RPMI7951 (cell line): ENCODE measurements around the gene TMC4. TPM values are rescaled to one million over a fixed set of nuclear protein-coding genes. Genes with fewer than 3 reads are reported as not detected.
"Not testable (repeated sequence)": the region's sequence is repeated elsewhere in the genome, so short reads cannot be mapped to it uniquely, and the experiment has no call there.

Source experiments
- DNase-seq: peaks from one replicate; pipeline ENCODE4 v3.0.0-alpha.2; 2012; ENCODE audit warnings: low read depth
- total RNA-seq: library from RNA; depleted of rRNA; stranded (reverse); fragments of >200 nt; shearing (Covaris generic); gene quantifications from 2 replicates; pipeline ENCODE4 v1.2.3, GENCODE V29; 2014; rRNA removed

Gene TMC4, protein sequence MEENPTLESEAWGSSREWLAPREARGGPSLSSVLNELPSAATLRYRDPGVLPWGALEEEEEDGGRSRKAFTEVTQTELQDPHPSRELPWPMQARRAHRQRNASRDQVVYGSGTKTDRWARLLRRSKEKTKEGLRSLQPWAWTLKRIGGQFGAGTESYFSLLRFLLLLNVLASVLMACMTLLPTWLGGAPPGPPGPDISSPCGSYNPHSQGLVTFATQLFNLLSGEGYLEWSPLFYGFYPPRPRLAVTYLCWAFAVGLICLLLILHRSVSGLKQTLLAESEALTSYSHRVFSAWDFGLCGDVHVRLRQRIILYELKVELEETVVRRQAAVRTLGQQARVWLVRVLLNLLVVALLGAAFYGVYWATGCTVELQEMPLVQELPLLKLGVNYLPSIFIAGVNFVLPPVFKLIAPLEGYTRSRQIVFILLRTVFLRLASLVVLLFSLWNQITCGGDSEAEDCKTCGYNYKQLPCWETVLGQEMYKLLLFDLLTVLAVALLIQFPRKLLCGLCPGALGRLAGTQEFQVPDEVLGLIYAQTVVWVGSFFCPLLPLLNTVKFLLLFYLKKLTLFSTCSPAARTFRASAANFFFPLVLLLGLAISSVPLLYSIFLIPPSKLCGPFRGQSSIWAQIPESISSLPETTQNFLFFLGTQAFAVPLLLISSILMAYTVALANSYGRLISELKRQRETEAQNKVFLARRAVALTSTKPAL
- 3.8 TPM in 1 of 2 replicates, not detected in the other for total RNA-seq

DNA sequence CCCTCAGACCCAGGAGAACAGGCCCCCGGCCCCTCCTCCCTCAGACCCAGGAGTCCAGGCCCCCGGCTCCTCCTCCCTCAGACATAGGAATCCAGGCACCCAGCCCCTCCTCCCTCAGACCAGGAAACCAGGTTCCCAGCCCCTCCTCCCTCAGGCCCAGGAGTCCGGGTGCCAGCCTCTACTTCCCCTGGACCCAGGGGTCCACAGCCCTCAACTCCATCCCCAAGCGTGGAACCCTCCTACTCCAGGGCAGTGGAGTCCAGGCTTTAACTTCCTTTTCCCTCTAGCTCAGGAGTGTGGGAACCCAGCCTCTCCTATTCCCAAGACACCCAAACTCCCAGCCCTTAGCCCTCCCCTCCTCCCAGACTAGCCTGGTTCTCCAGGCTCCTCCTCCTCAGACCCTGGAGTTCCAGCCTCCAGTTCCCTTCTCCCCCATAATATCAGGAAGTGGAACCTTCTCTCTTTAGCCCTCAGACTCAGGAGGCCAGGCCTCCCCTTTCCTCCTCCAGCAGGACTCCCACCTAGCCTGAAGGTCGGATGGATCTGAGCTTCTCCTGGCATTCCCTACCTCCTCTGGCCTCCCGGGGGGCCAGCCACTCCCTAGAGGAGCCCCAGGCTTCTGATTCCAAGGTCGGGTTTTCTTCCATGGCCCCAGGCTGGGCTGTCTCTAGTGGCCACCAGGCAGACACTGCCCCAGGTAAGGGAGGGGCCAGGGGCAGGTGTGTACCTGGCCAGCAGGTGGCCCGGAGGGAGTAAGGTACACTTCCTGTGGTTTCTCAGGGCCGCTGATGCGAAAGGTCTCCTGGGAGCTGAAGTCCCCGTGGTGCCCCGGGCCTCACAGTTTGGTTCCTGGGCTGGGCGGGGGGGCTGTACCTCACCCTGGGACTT lies at the start of gene TMC4:
TSS of gene TMC4 (minus strand) at position 690 of the 888 bp plus-strand sequence. CDS start at position 647, 43 bp downstream.
- peak; percentile 36 for DNase-seq

DNA sequence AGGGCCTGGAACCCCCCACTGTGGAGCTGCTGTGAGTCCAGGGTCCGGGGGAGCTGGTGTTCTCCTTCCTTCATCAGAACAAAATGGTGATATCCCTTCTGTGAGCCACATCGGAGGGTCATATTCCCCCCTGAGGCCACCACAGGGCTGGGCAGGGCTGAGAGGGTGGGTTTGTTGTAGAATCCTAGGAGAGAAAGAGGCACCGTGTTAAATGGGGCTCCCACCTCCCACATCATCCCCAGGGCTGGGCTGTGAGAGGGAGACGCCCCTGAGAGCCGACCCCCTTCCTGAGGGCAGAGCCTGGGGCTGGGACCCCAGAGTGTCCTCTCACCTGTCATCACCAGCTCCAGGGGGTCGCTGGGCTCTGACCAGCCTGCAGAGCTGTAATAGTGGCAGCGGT lies 49.0 kb upstream of the TMC4 start:
- not testable (repeated sequence) for DNase-seq

GRCh38 chr19:54219702-54220101 lies 46.7 kb upstream of the TMC4 start:
- not testable (repeated sequence) for DNase-seq

- no peak for DNase-seq
These were observed 46.2 kb upstream of the TMC4 start for GRCh38 chr19:54218960-54219661.

GRCh38 chr19:54218259-54218658 lies 45.3 kb upstream of the TMC4 start:
- no peak for DNase-seq

GRCh38 chr19:54217517-54218247 lies 44.7 kb upstream of the TMC4 start:
- not testable (repeated sequence) for DNase-seq

DNA sequence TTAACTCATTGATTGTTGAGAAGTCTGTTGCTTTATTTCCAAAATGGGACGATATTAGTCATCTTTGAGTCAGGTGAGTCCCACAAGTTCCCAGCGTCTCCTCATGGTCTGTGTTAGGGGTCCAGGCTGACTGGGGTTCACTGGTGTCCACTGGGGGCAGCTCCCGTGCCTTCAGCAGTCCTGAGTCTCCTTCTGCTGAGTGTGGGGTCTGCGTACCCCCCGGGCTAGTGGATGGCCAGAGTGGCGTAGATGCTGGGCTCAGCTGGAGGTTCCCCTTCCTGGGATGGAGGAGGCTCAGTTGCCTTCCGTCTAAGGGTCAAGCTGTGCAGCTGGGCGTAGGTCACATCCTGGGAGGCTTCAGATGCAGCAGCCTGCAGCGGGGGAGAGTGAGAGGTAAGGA lies 43.9 kb upstream of the TMC4 start:
- no peak for DNase-seq

- not testable (repeated sequence) for DNase-seq
These were observed 41.8 kb upstream of the TMC4 start for GRCh38 chr19:54214734-54215133.

GRCh38 chr19:54214217-54214616 lies 41.3 kb upstream of the TMC4 start:
- DNase-seq: not testable (repeated sequence)

DNA sequence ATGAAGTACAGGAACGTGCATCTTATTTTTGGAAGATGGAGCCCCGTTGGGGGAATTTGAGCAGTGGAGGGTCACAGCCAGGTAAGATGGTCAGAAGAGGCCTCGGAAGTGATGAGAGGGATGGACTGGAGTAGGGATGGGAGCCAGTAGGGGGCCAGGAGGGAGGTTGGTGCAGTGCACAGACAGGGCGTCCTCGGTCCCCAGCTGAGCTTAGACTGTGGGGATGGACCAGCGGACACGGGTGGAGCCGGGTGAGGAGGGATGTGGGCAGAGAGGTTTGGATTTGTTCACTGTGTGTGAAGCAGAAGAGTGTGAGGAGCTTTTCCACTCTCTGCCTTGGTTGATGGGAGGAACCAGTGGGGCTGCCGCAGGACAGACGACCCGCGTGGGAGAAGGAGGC lies 38.3 kb upstream of the TMC4 start:
- no peak for DNase-seq

GRCh38 chr19:54209811-54210494 lies 37.0 kb upstream of the TMC4 start:
- peak; percentile 98 for DNase-seq

GRCh38 chr19:54209058-54209810 lies 36.3 kb upstream of the TMC4 start:
- DNase-seq: peak; percentile 26

DNA sequence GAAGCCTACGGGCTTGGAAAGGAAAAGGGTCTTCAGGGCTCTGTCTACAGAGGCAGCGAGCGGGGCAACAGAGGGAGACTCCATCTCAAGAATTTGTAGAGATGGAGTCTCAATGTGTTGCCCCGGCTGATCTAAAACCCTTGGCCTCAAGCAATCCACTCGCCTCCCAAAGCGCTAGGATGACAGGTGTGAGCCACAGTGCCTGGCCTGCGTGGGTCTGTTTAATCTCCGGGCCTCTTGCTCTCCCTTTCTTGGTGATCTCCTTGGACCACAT lies 35.8 kb upstream of the TMC4 start:
- peak; percentile 27 for DNase-seq

- DNase-seq: peak; percentile 62
These were observed 35.2 kb upstream of the TMC4 start for GRCh38 chr19:54207983-54208783.

- no peak for DNase-seq
These were observed 34.7 kb upstream of the TMC4 start for GRCh38 chr19:54207676-54207982.

DNA sequence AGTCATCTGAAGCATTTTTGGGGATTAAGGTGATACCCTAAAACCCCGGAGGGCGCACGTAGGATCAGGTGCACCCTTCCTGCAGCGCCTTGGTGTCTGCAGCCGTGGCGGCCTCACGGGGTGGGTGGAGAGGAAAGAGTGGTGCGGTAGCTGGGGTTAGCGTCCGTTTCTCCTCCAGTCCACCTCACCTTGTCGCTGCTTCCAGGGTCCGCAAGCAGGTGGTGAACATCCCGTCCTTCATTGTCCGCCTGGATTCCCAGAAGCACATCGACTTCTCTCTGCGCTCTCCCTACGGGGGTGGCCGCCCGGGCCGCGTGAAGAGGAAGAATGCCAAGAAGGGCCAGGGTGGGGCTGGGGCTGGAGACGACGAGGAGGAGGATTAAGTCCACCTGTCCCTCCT lies 34.2 kb upstream of the TMC4 start:
- DNase-seq: not testable (repeated sequence)

- no peak for DNase-seq
These were observed 33.8 kb upstream of the TMC4 start for GRCh38 chr19:54206831-54207177.

- no peak for DNase-seq
These were observed 33.3 kb upstream of the TMC4 start for GRCh38 chr19:54206030-54206830.
